ENCODE results near the gene THSD7B. TPM values are rescaled to one million over a fixed set of nuclear protein-coding genes. Genes with fewer than 3 reads are reported as not detected.

THSD7B gene, protein sequence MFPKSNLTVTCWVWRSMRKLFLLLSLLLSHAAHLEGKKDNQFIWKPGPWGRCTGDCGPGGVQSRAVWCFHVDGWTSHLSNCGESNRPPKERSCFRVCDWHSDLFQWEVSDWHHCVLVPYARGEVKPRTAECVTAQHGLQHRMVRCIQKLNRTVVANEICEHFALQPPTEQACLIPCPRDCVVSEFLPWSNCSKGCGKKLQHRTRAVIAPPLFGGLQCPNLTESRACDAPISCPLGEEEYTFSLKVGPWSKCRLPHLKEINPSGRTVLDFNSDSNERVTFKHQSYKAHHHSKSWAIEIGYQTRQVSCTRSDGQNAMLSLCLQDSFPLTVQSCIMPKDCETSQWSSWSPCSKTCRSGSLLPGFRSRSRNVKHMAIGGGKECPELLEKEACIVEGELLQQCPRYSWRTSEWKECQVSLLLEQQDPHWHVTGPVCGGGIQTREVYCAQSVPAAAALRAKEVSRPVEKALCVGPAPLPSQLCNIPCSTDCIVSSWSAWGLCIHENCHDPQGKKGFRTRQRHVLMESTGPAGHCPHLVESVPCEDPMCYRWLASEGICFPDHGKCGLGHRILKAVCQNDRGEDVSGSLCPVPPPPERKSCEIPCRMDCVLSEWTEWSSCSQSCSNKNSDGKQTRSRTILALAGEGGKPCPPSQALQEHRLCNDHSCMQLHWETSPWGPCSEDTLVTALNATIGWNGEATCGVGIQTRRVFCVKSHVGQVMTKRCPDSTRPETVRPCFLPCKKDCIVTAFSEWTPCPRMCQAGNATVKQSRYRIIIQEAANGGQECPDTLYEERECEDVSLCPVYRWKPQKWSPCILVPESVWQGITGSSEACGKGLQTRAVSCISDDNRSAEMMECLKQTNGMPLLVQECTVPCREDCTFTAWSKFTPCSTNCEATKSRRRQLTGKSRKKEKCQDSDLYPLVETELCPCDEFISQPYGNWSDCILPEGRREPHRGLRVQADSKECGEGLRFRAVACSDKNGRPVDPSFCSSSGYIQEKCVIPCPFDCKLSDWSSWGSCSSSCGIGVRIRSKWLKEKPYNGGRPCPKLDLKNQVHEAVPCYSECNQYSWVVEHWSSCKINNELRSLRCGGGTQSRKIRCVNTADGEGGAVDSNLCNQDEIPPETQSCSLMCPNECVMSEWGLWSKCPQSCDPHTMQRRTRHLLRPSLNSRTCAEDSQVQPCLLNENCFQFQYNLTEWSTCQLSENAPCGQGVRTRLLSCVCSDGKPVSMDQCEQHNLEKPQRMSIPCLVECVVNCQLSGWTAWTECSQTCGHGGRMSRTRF (N-terminal part only)
- total RNA-seq, result not detected in 2 replicates

DNA sequence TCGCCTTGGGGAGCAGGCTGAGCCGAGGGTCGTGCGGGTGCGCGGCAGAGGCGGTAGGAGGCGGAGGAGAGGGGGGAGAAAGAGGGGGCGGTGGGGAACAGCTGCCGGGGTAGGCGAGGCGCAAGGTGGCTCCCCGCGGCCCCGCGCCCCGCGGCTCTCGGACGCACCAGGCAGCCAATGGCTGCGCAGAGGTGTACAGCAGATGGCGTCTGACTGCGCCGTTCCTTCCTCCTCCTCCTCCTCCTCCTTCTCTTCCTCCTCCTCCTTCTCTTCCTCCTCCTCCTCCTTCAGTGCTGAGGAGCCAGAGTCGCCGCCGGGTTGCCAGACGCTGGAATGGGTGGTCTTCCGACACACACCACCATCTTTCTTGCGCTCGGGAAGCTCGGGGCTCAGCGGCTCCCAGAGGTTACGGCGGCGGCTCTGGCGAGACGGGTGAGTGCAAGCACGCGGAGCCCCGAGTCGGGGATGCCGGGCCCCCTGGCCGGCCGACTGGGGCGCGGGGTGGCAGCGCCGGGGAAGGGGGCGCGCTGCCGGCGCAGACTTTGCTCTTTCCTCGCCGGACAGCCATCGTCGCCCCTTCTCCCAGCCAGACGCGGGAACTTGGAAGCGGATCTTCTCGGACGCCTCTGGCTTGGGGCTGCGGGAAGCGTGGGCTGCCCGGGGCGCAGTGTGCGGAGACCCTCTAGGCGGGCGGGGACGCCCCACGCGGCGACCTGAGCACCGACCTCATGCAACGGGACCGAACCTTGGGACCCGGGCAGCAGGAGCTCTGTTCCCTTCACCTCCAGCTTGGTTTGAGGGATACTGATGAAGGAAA is at the start of gene THSD7B:
Gene THSD7B (plus strand): TSS at position 290 of the 817 bp plus-strand sequence. CDS start 116,634 bp downstream, outside the sequence.
- Mint-ChIP-seq H3K27me3 (peaks cover 52% of the 10 kb centered on the region), H3K4me1 (peaks cover 4% of the 10 kb centered on the region), H3K4me3 (no peak within 1 kb of the TSS), H3K36me3 (ENCODE audit: low read depth) (no peaks in the 10 kb centered on the region), H3K27ac (no peak within 1 kb of the TSS), H3K9me3 (no peaks in the 10 kb centered on the region)
- ATAC-seq (ENCODE audit: low read depth), result no peak
- no peak for DNase-seq
- ChIA-PET POLR2A (no interaction called here), CTCF (no interaction called here)
- TF ChIP-seq, protein P1, sequence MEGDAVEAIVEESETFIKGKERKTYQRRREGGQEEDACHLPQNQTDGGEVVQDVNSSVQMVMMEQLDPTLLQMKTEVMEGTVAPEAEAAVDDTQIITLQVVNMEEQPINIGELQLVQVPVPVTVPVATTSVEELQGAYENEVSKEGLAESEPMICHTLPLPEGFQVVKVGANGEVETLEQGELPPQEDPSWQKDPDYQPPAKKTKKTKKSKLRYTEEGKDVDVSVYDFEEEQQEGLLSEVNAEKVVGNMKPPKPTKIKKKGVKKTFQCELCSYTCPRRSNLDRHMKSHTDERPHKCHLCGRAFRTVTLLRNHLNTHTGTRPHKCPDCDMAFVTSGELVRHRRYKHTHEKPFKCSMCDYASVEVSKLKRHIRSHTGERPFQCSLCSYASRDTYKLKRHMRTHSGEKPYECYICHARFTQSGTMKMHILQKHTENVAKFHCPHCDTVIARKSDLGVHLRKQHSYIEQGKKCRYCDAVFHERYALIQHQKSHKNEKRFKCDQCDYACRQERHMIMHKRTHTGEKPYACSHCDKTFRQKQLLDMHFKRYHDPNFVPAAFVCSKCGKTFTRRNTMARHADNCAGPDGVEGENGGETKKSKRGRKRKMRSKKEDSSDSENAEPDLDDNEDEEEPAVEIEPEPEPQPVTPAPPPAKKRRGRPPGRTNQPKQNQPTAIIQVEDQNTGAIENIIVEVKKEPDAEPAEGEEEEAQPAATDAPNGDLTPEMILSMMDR (IDR thresholded peaks at IDR 0.05), result no peak
- intact Hi-C loops (cut with micrococcal nuclease), result no loop called here

DNA sequence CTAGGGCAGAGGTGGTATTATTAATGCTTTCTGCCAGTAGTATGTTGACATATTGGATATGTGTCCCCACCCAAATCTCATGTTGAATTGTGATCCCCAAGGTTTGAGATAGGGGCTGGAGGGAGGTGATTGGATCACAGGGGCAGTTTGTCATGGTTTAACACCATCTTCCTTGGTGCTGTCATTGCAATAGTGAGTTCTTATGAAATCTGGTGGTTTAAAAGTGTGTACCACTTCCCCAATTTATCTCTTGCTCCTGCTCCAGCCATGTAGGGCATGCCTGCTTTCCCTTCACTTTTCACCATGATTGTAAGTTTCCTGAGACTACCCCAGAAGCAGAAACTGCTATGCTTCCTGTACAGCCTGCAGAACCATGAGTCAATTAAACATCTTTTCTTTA is 47.1 kb upstream of the THSD7B start:
- Mint-ChIP-seq H3K27ac (no peak overlapping the region), H3K27me3 (peaks cover 4% of the 10 kb centered on the region), H3K9me3 (peaks cover 6% of the 10 kb centered on the region), H3K4me3 (no peak overlapping the region), H3K4me1 (no peaks in the 10 kb centered on the region), H3K36me3 (ENCODE audit: low read depth) (no peaks in the 10 kb centered on the region)
- no peak for ATAC-seq (ENCODE audit: low read depth)
- CTCF ChIA-PET, result no interaction called here
- TF ChIP-seq, protein P1 (IDR thresholded peaks at IDR 0.05), result no peak
- intact Hi-C loops (cut with micrococcal nuclease), result no loop called here
- POLR2A ChIA-PET, result no interaction called here
- no peak for DNase-seq

DNA sequence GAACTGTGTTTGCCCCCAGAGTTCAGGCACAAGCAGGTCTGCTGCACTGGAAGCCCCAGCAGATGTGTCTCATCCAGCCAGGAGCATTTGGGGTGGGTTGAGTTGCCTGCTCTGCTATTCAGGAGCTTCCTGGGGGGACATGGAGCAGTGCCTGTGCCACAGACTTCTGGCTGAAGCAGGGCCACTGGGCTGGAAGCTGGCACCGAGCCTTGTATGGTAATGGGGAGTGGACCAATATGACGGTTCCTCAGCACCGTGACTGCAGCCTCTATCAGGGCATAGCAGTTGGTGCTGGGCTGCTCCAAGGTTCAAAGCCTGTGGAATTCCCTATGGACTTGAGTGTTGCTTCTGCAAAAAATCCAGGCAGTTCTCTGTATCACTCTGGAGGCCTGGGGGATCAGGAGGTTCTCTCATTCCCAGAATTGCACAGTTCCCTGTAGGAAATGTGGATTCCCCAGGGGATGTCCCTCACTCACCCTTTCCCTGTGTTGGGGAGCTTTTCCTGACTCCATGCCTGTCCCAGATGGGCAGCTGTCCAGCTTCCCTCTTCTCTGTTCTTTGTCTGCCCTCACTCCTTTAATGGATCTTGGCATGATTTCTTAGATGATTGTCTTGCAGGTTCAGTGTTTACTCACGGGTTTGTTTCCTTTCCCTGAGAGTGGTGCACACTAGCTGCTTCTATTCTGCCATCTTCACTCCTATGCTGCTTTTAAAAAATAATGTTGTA is 37.2 kb upstream of the THSD7B start:
- ATAC-seq (ENCODE audit: low read depth) (no peak), DNase-seq (no peak)
- no peak overlapping the region for H3K4me3 Mint-ChIP-seq
- peaks cover 4% of the 10 kb centered on the region for H3K27me3 Mint-ChIP-seq
- intact Hi-C loops (cut with micrococcal nuclease), result no loop called here
- POLR2A ChIA-PET, result no interaction called here
- H3K4me1 Mint-ChIP-seq, result no peaks in the 10 kb centered on the region
- TF ChIP-seq, protein P1 (IDR thresholded peaks at IDR 0.05), result no peak
- peaks cover 3% of the 10 kb centered on the region for H3K9me3 Mint-ChIP-seq
- H3K27ac Mint-ChIP-seq, result no peak overlapping the region
- H3K36me3 Mint-ChIP-seq (ENCODE audit: low read depth), result no peaks in the 10 kb centered on the region
- CTCF ChIA-PET, result no interaction called here

DNA sequence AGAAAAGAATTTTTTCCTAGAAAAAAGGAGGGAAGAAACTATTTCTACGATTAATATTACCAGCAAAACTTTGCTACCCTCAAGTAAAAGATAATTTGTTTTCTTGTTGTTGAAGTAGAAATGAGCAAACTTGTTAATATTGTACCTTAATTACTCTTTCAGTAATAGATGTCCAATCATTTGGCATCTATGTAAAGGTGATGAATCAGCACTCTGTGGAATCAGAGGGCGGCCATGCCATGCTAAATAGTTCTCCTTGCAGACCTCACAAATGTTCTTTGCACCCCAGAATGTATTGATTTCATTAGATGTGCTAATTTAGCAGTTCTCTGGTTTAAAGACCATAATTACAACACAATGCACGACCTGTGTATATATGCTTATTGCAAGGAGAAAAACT is 29.1 kb upstream of the THSD7B start:
- Mint-ChIP-seq H3K4me1 (no peaks in the 10 kb centered on the region), H3K27ac (no peak overlapping the region), H3K9me3 (peaks cover 3% of the 10 kb centered on the region), H3K36me3 (ENCODE audit: low read depth) (no peaks in the 10 kb centered on the region), H3K27me3 (peaks cover 16% of the 10 kb centered on the region), H3K4me3 (no peak overlapping the region)
- ATAC-seq (ENCODE audit: low read depth) (no peak), DNase-seq (no peak)
- POLR2A ChIA-PET, result interaction anchor here (0.6 kb wide), 1 partner anchor 1714 kb away, joined by 5 read pairs; no protein-coding TSS in a partner anchor
- TF ChIP-seq, protein P1 (IDR thresholded peaks at IDR 0.05), result no peak
- CTCF ChIA-PET, result interaction anchor here (1.4 kb wide), 1 partner anchor 822 kb away, joined by 5 read pairs; no protein-coding TSS in a partner anchor
- intact Hi-C loops (cut with micrococcal nuclease), result loop anchor here (10.0 kb wide), 2 partner anchors 311 to 821 kb away; no protein-coding TSS in a partner anchor
